Calu3 (cell line): ENCODE data around the gene LRP6. TPM values are rescaled to one million over a fixed set of nuclear protein-coding genes. Genes with fewer than 3 reads are reported as not detected.

Source experiments
- BruUV-seq: library from RNA; stranded (reverse); fragments of 400-500 nt; replicated peaks from 2 replicates; lab custom pipeline; 2021; lab: Mats Ljungman, UMichigan
- CTCF ChIA-PET: fragments of 300-600 bp; sonication (Branson Sonifier 250); formaldehyde crosslinking; loops from one replicate; lab custom pipeline; 2022; ENCODE audit warnings: antibody characterized with exemption; lab: Charles Lee
- DNase-seq: peaks from one replicate; pipeline ENCODE4 v3.0.0; 2022
- H3K27ac Mint-ChIP-seq: one replicate; pipeline ENCODE4 v1.8.0; 2022; ENCODE audit warnings: mixed read lengths; ENCODE audit not compliant: unreplicated experiment
- H3K27me3 Mint-ChIP-seq: one replicate; pipeline ENCODE4 v1.8.0; 2022; ENCODE audit warnings: mixed read lengths; ENCODE audit not compliant: unreplicated experiment
- H3K36me3 Mint-ChIP-seq: one replicate; pipeline ENCODE4 v1.8.0; 2022; ENCODE audit warnings: mild to moderate bottlenecking, moderate library complexity, mixed read lengths; ENCODE audit not compliant: insufficient read depth, unreplicated experiment
- H3K4me1 Mint-ChIP-seq: one replicate; pipeline ENCODE4 v1.8.0; 2022; ENCODE audit warnings: mild to moderate bottlenecking, low read depth, mixed read lengths; ENCODE audit not compliant: unreplicated experiment
- H3K4me3 Mint-ChIP-seq: one replicate; pipeline ENCODE4 v1.8.0; 2022; ENCODE audit warnings: mild to moderate bottlenecking, low read depth, moderate library complexity, mixed read lengths; ENCODE audit not compliant: unreplicated experiment
- H3K9me3 Mint-ChIP-seq: one replicate; pipeline ENCODE4 v1.8.0; 2022; ENCODE audit warnings: low read depth, mixed read lengths; ENCODE audit not compliant: unreplicated experiment
- CTCF ChIP-seq: fragments of 200-600 bp; IDR thresholded peaks from one replicate; pipeline ENCODE4 v1.8.0; 2022; ENCODE audit warnings: antibody characterized with exemption; ENCODE audit not compliant: unreplicated experiment
- intact Hi-C: fragments of 100-400 bp; cut with micrococcal nuclease; formaldehyde crosslinking; loops from one replicate; pipeline ENCODE4 v1.10.0; 2022; ENCODE audit not compliant: unreplicated experiment
- total RNA-seq: library from RNA; stranded (reverse); gene quantifications from 2 replicates; pipeline ENCODE4 v1.2.3, GENCODE V29; 2022

Gene LRP6
- total RNA-seq, 1 experiment from 2014 or later, result 74.8 TPM

- no peaks in the 10 kb centered on the region for H3K27me3 Mint-ChIP-seq
- peak overlapping the region; percentile 91 for H3K27ac Mint-ChIP-seq
- H3K4me3 Mint-ChIP-seq, result peak overlapping the region; percentile 10
- no peak for DNase-seq
- no TSS peak for BruUV-seq
- H3K4me1 Mint-ChIP-seq, result peaks cover 92% of the 10 kb centered on the region
- intact Hi-C loops, result no loop called here
- CTCF ChIA-PET, result no interaction called here
- no peak for TF ChIP-seq CTCF
- H3K36me3 Mint-ChIP-seq, result no peaks in the 10 kb centered on the region
- no peaks in the 10 kb centered on the region for H3K9me3 Mint-ChIP-seq
Measured at GRCh38 chr12:12216349-12217017, 50.4 kb downstream of the LRP6 start.

GRCh38 chr12:12214635-12215131, 52.2 kb downstream of the LRP6 start:
- Mint-ChIP-seq H3K9me3 (no peaks in the 10 kb centered on the region), H3K4me3 (peak overlapping the region; percentile 29), H3K27me3 (no peaks in the 10 kb centered on the region), H3K27ac (peak overlapping the region; percentile 63), H3K4me1 (peaks cover 92% of the 10 kb centered on the region), H3K36me3 (no peaks in the 10 kb centered on the region)
- no peak for TF ChIP-seq CTCF
- CTCF ChIA-PET, result no interaction called here
- intact Hi-C loops, result loop anchor here (5.0 kb wide), 2 partner anchors 42 to 53 kb away; partner anchors contain the start of gene LRP6
- DNase-seq, result peak; percentile 7
- no TSS peak for BruUV-seq

GRCh38 chr12:12214201-12214600, 52.6 kb downstream of the LRP6 start:
- TF ChIP-seq CTCF, result no peak
- Mint-ChIP-seq H3K27me3 (no peaks in the 10 kb centered on the region), H3K4me3 (peak overlapping the region; percentile 25), H3K4me1 (peaks cover 89% of the 10 kb centered on the region), H3K9me3 (no peaks in the 10 kb centered on the region), H3K27ac (peak overlapping the region; percentile 63), H3K36me3 (no peaks in the 10 kb centered on the region)
- BruUV-seq, result no TSS peak
- intact Hi-C loops, result loop anchor here (5.0 kb wide), 2 partner anchors 42 to 53 kb away; partner anchors contain the start of gene LRP6
- CTCF ChIA-PET, result interaction anchor here (0.6 kb wide), 1 partner anchor 27 kb away, joined by 4 read pairs; no protein-coding TSS in a partner anchor
- no peak for DNase-seq

GRCh38 chr12:12212769-12213168, 54.1 kb downstream of the LRP6 start:
- Mint-ChIP-seq H3K27me3 (no peaks in the 10 kb centered on the region), H3K36me3 (no peaks in the 10 kb centered on the region), H3K4me3 (no peak overlapping the region), H3K4me1 (peaks cover 82% of the 10 kb centered on the region), H3K9me3 (no peaks in the 10 kb centered on the region), H3K27ac (no peak overlapping the region)
- BruUV-seq, result no TSS peak
- no peak for TF ChIP-seq CTCF
- intact Hi-C loops, result loop anchor here (5.0 kb wide), 2 partner anchors 40 to 55 kb away; partner anchors contain the start of gene LRP6
- CTCF ChIA-PET, result interaction anchor here (0.8 kb wide), 1 partner anchor 71 kb away, joined by 7 read pairs; no protein-coding TSS in a partner anchor
- peak; percentile 27 for DNase-seq
